CMK (cell line): ENCODE results near the gene ARHGAP26.
A peak's percentile ranks its signal among the peaks of the same experiment; 100 is the strongest.

ENCODE experiments used
- DNase-seq: peaks from one replicate; pipeline ENCODE4 v3.0.0-alpha.2; 2010; ENCODE audit warnings: low read depth

ARHGAP26 gene, protein sequence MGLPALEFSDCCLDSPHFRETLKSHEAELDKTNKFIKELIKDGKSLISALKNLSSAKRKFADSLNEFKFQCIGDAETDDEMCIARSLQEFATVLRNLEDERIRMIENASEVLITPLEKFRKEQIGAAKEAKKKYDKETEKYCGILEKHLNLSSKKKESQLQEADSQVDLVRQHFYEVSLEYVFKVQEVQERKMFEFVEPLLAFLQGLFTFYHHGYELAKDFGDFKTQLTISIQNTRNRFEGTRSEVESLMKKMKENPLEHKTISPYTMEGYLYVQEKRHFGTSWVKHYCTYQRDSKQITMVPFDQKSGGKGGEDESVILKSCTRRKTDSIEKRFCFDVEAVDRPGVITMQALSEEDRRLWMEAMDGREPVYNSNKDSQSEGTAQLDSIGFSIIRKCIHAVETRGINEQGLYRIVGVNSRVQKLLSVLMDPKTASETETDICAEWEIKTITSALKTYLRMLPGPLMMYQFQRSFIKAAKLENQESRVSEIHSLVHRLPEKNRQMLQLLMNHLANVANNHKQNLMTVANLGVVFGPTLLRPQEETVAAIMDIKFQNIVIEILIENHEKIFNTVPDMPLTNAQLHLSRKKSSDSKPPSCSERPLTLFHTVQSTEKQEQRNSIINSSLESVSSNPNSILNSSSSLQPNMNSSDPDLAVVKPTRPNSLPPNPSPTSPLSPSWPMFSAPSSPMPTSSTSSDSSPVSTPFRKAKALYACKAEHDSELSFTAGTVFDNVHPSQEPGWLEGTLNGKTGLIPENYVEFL

DNA sequence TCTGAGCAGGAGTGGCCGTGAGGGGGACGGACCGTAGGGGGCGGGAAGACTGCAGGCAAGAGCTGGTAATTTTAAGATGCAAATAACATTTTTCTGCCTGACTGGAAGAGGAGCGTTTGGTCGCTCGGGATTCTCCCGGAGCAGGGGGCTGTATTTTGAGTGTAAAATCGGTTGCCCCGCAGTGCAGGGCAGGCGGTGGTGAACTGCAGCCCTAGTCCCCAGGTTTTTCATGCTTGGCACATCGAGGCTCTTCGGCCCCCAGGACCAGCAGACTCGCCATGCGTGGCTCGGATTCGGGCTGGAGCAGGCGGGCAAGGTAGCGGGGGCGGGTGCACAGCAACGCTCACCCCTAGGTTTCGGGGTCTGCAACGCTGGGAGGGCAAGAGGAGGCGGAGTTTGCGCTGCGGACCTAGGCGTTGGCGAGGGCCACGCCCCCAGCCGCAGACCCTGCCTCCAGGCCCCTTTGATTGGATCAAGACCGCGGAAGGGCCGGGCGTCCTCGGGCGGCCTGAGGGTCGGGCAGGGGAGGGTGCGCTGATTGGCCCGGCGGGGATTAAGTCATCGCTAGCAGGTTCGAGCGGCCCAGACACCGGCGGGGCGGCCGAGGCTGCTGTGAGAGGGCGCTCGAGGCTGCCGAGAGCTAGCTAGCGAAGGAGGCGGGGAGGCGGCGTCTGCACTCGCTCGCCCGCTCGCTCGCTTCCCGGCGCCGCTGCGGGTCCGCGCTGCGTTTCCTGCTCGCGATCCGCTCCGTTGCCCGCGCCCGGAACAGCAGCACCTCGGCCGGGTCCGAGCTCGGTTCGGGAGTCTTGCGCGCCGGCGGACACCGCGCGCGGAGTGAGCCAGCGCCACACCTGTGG lies at the start of gene ARHGAP26:
Gene ARHGAP26, plus strand, starts transcription at position 585 of the 857 bp plus-strand sequence. CDS start 385 bp downstream, outside the sequence.
- DNase-seq = peak; percentile 5

- DNase-seq = no peak
Measured at GRCh38 chr5:142720641-142721271, 49.4 kb upstream of the ARHGAP26 start.

DNA sequence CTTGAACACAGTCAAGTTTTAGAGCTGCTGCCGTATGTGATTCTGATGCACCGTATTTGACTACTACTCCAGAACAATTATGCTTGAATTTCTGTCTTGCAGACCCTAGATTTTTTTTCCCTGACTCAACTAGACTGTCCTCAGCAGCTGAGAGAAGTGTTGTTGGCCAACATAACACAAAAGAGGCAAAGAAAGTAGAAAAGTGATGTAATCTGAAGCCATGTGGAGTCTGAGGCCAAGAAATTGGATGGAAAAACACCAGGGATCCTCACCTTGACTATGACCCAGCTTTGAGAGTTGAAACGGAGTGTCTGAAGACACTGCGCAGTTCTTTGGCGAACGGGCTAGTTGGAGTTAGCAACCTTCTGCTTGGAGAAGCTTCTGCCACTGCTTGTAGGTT lies 48.0 kb upstream of the ARHGAP26 start:
- DNase-seq = no peak

DNA sequence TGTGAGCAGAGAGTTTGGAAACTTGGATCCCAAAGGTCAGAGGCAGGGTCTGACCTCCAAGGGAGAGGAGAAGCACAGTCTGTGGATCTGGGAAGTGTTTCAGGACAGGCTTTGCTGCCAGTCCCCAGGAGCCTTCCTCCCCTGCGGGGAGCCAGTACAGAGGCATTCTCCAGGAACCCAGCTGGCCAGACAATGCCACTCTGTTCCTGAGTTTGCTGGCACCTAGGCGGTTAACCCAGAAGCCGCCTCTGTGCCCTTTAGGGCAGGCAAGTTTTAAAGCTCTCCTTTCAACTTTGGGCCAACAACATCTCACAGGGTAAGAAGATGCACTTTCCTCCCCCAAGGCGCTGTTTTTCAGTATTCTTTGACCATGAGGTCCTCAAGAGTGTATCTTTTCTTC lies 47.3 kb upstream of the ARHGAP26 start:
- DNase-seq = no peak

- no peak for DNase-seq
Measured at GRCh38 chr5:142724821-142725220, 45.4 kb upstream of the ARHGAP26 start.

DNA sequence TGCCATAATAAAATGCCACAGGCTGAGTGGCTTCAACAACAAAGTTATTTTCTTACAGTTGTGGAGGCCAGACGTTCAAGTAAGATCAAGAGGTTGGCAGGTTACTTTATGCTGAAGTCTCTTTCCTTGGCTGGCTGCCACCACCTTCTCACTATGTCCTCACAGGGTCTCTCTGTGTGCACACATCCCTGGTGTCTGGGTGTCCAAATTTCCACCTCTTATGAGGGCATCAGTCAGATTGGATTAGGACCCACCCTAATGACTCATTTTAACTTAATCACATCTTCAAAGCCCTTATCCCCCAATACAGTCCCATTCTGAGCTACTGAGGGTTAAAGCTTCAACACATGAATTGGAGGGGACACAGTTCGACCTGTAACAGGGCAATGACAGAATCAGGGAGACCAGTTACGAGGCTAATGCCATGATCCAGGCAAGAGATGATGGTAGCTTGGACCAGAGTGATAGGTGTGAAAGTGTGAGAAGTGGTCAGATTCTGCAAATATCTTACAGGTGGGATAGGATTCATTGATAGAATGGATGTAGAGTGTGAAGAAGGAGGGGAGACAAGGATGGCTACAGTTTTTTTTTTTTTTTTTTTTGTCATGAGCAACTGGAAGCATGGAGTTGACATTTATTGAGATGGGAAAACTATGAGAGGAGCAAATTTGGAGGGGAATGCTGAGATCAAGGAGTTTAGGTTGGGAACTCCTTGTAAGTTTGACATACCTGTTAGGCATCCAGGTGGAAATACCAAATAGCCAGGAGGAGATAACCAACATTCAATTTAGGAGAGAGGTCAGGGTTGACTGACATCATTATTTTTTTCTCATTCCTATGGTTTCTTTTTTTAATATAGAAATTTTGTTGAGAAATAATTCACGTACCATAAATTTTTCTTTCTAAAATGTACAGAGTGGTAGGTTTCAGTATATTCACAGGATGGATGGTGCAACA lies 44.7 kb upstream of the ARHGAP26 start:
- no peak for DNase-seq

- DNase-seq = no peak
Measured at GRCh38 chr5:142726188-142726731, 43.9 kb upstream of the ARHGAP26 start.

- DNase-seq = no peak
Measured at GRCh38 chr5:142727735-142728047, 42.5 kb upstream of the ARHGAP26 start.

DNA sequence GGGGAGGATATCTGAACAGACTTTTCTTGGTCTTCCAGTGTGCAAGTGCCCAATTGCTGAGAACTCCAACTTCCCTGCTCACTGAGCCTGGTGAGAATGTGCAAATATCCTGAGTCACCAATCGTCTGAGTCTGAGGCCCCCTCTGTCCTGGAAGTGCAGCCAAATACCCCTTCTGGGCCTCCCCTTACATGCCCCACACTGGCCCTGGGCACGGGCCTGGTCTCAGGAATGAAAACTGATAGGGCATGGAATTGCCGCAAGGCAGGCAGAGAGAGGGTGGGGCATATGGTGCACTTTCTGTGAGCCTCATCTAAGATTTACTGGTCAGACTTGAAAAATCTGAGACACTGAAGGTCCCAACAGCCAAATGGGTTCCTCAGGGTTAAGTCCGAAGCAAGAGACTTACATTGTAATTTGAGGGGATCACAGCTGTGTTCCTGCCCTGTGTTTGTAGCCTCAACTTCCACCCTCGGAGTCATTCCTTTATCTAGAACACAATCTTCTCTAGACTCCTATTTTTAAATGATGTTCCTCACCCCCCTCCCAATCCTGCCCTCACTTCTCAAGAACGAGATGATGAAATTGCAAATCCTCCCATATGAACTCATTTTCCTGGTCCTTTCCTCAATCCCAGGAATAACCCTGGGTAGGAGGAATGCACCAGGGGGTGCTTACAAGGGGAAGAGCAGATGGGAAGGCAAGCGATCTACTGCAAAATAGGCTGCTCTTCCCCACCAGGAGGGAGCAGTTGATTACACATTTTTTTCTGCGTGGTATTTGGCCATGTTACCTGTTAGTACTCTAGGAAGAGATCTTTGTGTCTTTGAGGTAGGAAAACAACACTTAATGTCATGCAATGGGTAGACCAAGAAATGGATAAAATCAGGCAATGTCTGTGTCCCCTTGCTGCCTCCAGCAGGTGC lies 34.6 kb upstream of the ARHGAP26 start:
- no peak for DNase-seq

- DNase-seq = no peak
Measured at GRCh38 chr5:142736247-142736632, 33.9 kb upstream of the ARHGAP26 start.

- no peak for DNase-seq
Measured at GRCh38 chr5:142737179-142737578, 33.0 kb upstream of the ARHGAP26 start.

GRCh38 chr5:142740474-142741242 lies 29.5 kb upstream of the ARHGAP26 start:
- no peak for DNase-seq

DNA sequence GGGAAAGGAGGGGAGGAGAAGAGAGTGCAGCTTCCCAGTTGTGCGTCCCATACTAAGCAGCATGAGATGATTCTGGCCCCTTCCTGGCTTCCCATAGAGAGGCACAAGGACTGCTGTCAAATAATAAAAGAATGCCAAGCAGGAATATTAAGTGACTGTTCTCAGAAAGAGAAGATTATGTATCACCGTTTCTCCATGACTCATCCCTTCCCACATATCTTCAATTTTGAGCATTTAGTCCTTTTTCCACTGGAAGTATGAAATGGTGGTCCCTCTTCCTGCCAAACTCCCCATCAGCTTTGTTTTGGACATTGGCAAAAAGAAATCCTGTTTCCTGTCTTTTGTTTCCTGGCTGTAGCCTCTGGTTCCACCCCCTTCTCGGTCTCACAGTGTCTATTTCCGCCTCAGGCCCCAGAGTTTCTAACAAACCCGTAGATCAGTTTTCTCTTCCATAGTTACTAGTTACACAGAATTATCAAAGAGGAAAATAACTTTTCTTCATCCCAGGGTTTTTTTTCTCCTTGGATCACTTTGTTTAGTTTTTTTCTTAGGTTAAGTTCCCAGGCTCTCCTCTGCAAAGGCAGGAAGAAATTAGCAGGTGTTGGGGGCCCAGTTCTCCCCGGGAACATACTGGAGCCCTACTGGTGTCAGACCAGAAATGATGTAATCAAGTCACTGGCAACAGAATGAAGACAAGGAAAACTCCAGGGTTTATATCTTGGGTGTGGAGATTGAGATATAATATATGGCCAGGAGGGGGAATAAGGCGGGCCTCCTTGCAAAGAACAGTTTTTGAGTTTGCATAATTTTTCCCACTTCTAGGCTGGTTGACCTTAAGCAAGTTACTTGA lies 26.4 kb upstream of the ARHGAP26 start:
- DNase-seq = no peak

- DNase-seq = no peak
Measured at GRCh38 chr5:142745268-142745667, 24.9 kb upstream of the ARHGAP26 start.

- DNase-seq = no peak
Measured at GRCh38 chr5:142746532-142747433, 23.4 kb upstream of the ARHGAP26 start.

GRCh38 chr5:142748132-142748531 lies 22.0 kb upstream of the ARHGAP26 start:
- DNase-seq = no peak
